Measurements from ENCODE around the gene GPR45.

Gene GPR45

GRCh38 chr2:105241443-105241842, at the start of gene GPR45:
TSS of gene GPR45 (plus strand) at chr2:105241743. CDS start at chr2:105241859, 116 bp downstream.
- DNase-seq (ENCODE audit: low spot score) = no peak

GRCh38 chr2:105194022-105194675, 47.4 kb upstream of the GPR45 start:
- TF ChIP-seq, protein P1, sequence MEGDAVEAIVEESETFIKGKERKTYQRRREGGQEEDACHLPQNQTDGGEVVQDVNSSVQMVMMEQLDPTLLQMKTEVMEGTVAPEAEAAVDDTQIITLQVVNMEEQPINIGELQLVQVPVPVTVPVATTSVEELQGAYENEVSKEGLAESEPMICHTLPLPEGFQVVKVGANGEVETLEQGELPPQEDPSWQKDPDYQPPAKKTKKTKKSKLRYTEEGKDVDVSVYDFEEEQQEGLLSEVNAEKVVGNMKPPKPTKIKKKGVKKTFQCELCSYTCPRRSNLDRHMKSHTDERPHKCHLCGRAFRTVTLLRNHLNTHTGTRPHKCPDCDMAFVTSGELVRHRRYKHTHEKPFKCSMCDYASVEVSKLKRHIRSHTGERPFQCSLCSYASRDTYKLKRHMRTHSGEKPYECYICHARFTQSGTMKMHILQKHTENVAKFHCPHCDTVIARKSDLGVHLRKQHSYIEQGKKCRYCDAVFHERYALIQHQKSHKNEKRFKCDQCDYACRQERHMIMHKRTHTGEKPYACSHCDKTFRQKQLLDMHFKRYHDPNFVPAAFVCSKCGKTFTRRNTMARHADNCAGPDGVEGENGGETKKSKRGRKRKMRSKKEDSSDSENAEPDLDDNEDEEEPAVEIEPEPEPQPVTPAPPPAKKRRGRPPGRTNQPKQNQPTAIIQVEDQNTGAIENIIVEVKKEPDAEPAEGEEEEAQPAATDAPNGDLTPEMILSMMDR (IDR thresholded peaks at IDR 0.05; ENCODE audit: extremely low read depth, missing control alignments) = no peak
- DNase-seq (ENCODE audit: low spot score) = no peak

More at GRCh38 chr2:105241443-105241842, at the start of gene GPR45:
- TF ChIP-seq, protein P1 (IDR thresholded peaks at IDR 0.05; ENCODE audit: extremely low read depth, missing control alignments) = no peak

DNA sequence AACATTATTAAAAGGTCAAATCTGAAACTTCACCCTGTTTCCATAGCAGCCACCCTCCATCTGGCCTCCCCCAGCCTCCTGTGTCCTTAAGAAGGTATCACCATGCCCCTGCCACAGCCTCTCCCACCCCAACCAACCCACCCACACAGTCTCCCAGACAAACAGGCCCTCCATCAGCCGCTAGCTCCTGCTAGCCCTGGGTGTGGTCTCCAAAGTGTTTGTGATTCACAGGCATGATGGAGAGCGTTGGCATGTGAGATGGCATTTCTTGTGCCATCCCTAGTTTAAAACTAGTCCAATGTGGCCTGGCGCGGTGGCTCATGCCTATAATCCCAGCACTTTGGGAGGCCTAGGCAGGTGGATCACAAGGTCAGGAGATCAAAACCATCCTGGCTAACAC, 44.9 kb upstream of the GPR45 start:
- no peak for DNase-seq (ENCODE audit: low spot score)
- TF ChIP-seq, protein P1 (IDR thresholded peaks at IDR 0.05; ENCODE audit: extremely low read depth, missing control alignments) = no peak

GRCh38 chr2:105215586-105216192, 25.9 kb upstream of the GPR45 start:
- TF ChIP-seq, protein P1 (IDR thresholded peaks at IDR 0.05; ENCODE audit: extremely low read depth, missing control alignments) = no peak
- no peak for DNase-seq (ENCODE audit: low spot score)

GRCh38 chr2:105220604-105221003, 20.9 kb upstream of the GPR45 start:
- TF ChIP-seq, protein P1 (IDR thresholded peaks at IDR 0.05; ENCODE audit: extremely low read depth, missing control alignments) = no peak
- DNase-seq (ENCODE audit: low spot score) = no peak

GRCh38 chr2:105224444-105224843, 17.1 kb upstream of the GPR45 start:
- TF ChIP-seq, protein P1 (IDR thresholded peaks at IDR 0.05; ENCODE audit: extremely low read depth, missing control alignments) = no peak
- no peak for DNase-seq (ENCODE audit: low spot score)

GRCh38 chr2:105231232-105231619, 10.3 kb upstream of the GPR45 start:
- DNase-seq (ENCODE audit: low spot score) = no peak
- TF ChIP-seq, protein P1 (IDR thresholded peaks at IDR 0.05; ENCODE audit: extremely low read depth, missing control alignments) = no peak
